DND-41 (cell line): ENCODE results near the gene KLHL4.

Experiments used
- CTCF ChIP-seq: IDR thresholded peaks from 2 replicates; pipeline ENCODE4 v1.5.1; 2012; ENCODE audit warnings: borderline replicate concordance, low read length, moderate library complexity, mild to moderate bottlenecking; ENCODE audit not compliant: poor library complexity, severe bottlenecking; ENCODE audit errors: extremely low read depth
- EZH2 ChIP-seq: IDR thresholded peaks from 3 replicates; pipeline ENCODE4 v1.6.1; 2012; ENCODE audit warnings: borderline replicate concordance, low read depth, mild to moderate bottlenecking, moderate library complexity, low read length, inconsistent platforms; ENCODE audit not compliant: severe bottlenecking

GRCh38 chrX:87636533-87636932 lies 118.9 kb downstream of the KLHL4 start:
- TF ChIP-seq CTCF (no peak), EZH2 (no peak)
